Thyroid gland (tissue), 4 donors: ENCODE data around the gene KLHDC4.
"Not testable (repeated sequence)": the region's sequence is repeated elsewhere in the genome, so short reads cannot be mapped to it uniquely, and the experiment has no call there.

Experiments
- CTCF ChIP-seq, 6 experiments: fragments of 200-600 bp in 3 of 6; fragments of 450-650 bp in 3 of 6; sonication (generic) in 3 of 6; IDR thresholded peaks; one replicate each; pipeline ENCODE4 v1.5.1; 2016 to 2019; ENCODE audit warnings: antibody characterized with exemption in 6 of 6, mild to moderate bottlenecking in 2 of 6, inconsistent platforms in 1 of 6, moderate library complexity in 1 of 6
- POLR2A ChIP-seq, 2 donors: fragments of 450-650 bp; IDR thresholded peaks; one replicate each; pipeline ENCODE4 v1.6.1; 2017; ENCODE audit warnings: antibody characterized with exemption in 2 of 2, mild to moderate bottlenecking in 2 of 2, moderate library complexity in 1 of 2

- TF ChIP-seq CTCF, POLR2A (IDR thresholded peaks at IDR 0.05): not testable (repeated sequence)
These were observed 39.2 kb downstream of the KLHDC4 start for GRCh38 chr16:87726577-87726976.
